GM23338 (cell line): ENCODE data around the gene KRTAP5-6. TPM values are rescaled to one million over a fixed set of nuclear protein-coding genes. Genes with fewer than 3 reads are reported as not detected.

Source experiments
- ATAC-seq: fragments of 200-7000 bp; cut with Tn5 transposase; 3 replicates; pipeline ENCODE4 v1.9.1; 2020
- DNase-seq: peaks from one replicate; pipeline ENCODE4 v3.0.0-alpha.2; 2015; ENCODE audit warnings: low spot score
- H2AFZ ChIP-seq: fragments of 200-600 bp; sonication (generic); 2 replicates; pipeline ENCODE4 v1.8.0; 2016; ENCODE audit warnings: antibody characterized with exemption, mild to moderate bottlenecking, moderate library complexity
- H3F3A ChIP-seq: fragments of 200-600 bp; sonication (generic); replicated peaks from 2 replicates; pipeline ENCODE4 v1.8.0; 2017; ENCODE audit warnings: antibody characterized with exemption, mixed run types, low read depth
- H3K27ac ChIP-seq: fragments of 200-600 bp; sonication (generic); 2 replicates; pipeline ENCODE4 v1.6.1; 2016; ENCODE audit warnings: low read depth
- H3K27me3 ChIP-seq: fragments of 200-600 bp; sonication (generic); 2 replicates; pipeline ENCODE4 v1.8.0; 2016; ENCODE audit warnings: mild to moderate bottlenecking, mixed run types, moderate library complexity; ENCODE audit not compliant: insufficient read depth
- H3K36me3 ChIP-seq: fragments of 200-600 bp; sonication (generic); 2 replicates; pipeline ENCODE4 v1.8.0; 2016; ENCODE audit warnings: mild to moderate bottlenecking; ENCODE audit not compliant: insufficient read depth
- H3K4me1 ChIP-seq: fragments of 200-600 bp; sonication (generic); 2 replicates; pipeline ENCODE4 v1.8.0; 2016; ENCODE audit warnings: mild to moderate bottlenecking, moderate library complexity; ENCODE audit not compliant: insufficient read depth
- H3K4me2 ChIP-seq: fragments of 200-600 bp; sonication (generic); 2 replicates; pipeline ENCODE4 v1.7.1; 2017; ENCODE audit warnings: mixed run types
- H3K4me3 ChIP-seq: fragments of 200-600 bp; sonication (generic); 2 replicates; pipeline ENCODE4 v1.6.1; 2016; ENCODE audit warnings: mixed run types
- H3K79me2 ChIP-seq: fragments of 200-600 bp; sonication (generic); replicated peaks from 2 replicates; pipeline ENCODE4 v1.8.0; 2017; ENCODE audit warnings: mild to moderate bottlenecking; ENCODE audit not compliant: insufficient read depth
- H3K9me2 ChIP-seq: fragments of 200-600 bp; sonication (generic); 2 replicates; pipeline ENCODE4 v1.8.0; 2017; ENCODE audit not compliant: insufficient read depth
- H4K20me1 ChIP-seq: fragments of 200-600 bp; sonication (generic); replicated peaks from 2 replicates; pipeline ENCODE4 v1.8.0; 2017; ENCODE audit warnings: mild to moderate bottlenecking; ENCODE audit not compliant: insufficient read depth
- H3K27ac Mint-ChIP-seq: 2 replicates; pipeline ENCODE4 v1.8.0; 2020; ENCODE audit warnings: inconsistent platforms, mild to moderate bottlenecking, moderate library complexity, mixed read lengths
- H3K27me3 Mint-ChIP-seq: 3 replicates; pipeline ENCODE4 v1.8.0; 2022; ENCODE audit warnings: low read depth, mild to moderate bottlenecking, moderate library complexity, mixed read lengths, inconsistent platforms; ENCODE audit not compliant: insufficient read depth, poor library complexity
- H3K36me3 Mint-ChIP-seq: 3 replicates; pipeline ENCODE4 v1.8.0; 2021; ENCODE audit warnings: low read depth, mild to moderate bottlenecking, inconsistent platforms, moderate library complexity, mixed read lengths
- H3K4me1 Mint-ChIP-seq: 3 replicates; pipeline ENCODE4 v1.8.0; 2020; ENCODE audit warnings: mild to moderate bottlenecking, inconsistent platforms, mixed read lengths
- H3K4me3 Mint-ChIP-seq: 3 replicates; pipeline ENCODE4 v1.8.0; 2021; ENCODE audit warnings: moderate library complexity, mild to moderate bottlenecking, inconsistent platforms, mixed read lengths
- H3K9me3 Mint-ChIP-seq: 3 replicates; pipeline ENCODE4 v1.8.0; 2020; ENCODE audit warnings: moderate library complexity, mild to moderate bottlenecking, inconsistent platforms, mixed read lengths
- CREB1 ChIP-seq: fragments of 250-450 bp; sonication (Bioruptor Pico); IDR thresholded peaks from 2 replicates; pipeline ENCODE4 v1.5.0; 2020; ENCODE audit warnings: low read depth, mild to moderate bottlenecking, moderate library complexity
- ETS1 ChIP-seq: IDR thresholded peaks from 2 replicates; pipeline ENCODE4 v1.6.1; 2016; ENCODE audit warnings: antibody characterized with exemption
- EZH2 ChIP-seq: fragments of 200-600 bp; sonication (generic); IDR thresholded peaks from one replicate; pipeline ENCODE4 v1.8.0; 2017; ENCODE audit warnings: antibody characterized with exemption, mild to moderate bottlenecking, low read depth; ENCODE audit not compliant: unreplicated experiment
- EZH2phosphoT487 ChIP-seq: fragments of 200-600 bp; sonication (generic); IDR thresholded peaks from one replicate; pipeline ENCODE4 v1.8.1; 2018; ENCODE audit warnings: antibody characterized with exemption; ENCODE audit not compliant: unreplicated experiment
- JUNB ChIP-seq: IDR thresholded peaks from one replicate; pipeline ENCODE4 v1.6.1; 2016; ENCODE audit warnings: antibody characterized with exemption; ENCODE audit not compliant: unreplicated experiment
- NANOG ChIP-seq: IDR thresholded peaks from 2 replicates; pipeline ENCODE4 v1.6.1; 2016; ENCODE audit warnings: antibody characterized with exemption, borderline replicate concordance
- POLR2AphosphoS5 ChIP-seq: IDR thresholded peaks from 2 replicates; pipeline ENCODE4 v1.6.1; 2016; ENCODE audit warnings: antibody characterized with exemption, low read depth
- STAT1 ChIP-seq: IDR thresholded peaks from one replicate; pipeline ENCODE4 v1.6.1; 2016; ENCODE audit warnings: antibody characterized with exemption; ENCODE audit not compliant: unreplicated experiment
- ZNF114 ChIP-seq: fragments of 250-450 bp; sonication (Bioruptor Pico); IDR thresholded peaks from 2 replicates; pipeline ENCODE4 v1.5.0; 2020; ENCODE audit warnings: mild to moderate bottlenecking, moderate library complexity
- ZNF331 ChIP-seq: fragments of 250-450 bp; sonication (Bioruptor Pico); IDR thresholded peaks from 2 replicates; pipeline ENCODE4 v1.5.0; 2020; ENCODE audit warnings: low read depth, mild to moderate bottlenecking, moderate library complexity
- ZNF462 ChIP-seq: fragments of 250-450 bp; sonication (Bioruptor Pico); IDR thresholded peaks from 2 replicates; pipeline ENCODE4 v1.5.0; 2020; ENCODE audit warnings: mild to moderate bottlenecking, moderate library complexity
- polyA plus RNA-seq: library from polyadenylated mRNA; unstranded; fragments of >200 nt; fragmentation: Nextera tagmentation; extraction: Ambion mirVana; gene quantifications from 2 replicates; pipeline ENCODE4 v1.2.1, GENCODE V29; 2016
- total RNA-seq: library from RNA; depleted of rRNA; stranded (reverse); fragments of >200 nt; shearing (Covaris generic); gene quantifications from 2 replicates; pipeline ENCODE4 v1.2.3, GENCODE V29; 2014
- TF ChIP-seq, protein P1 (sequence below): IDR thresholded peaks from one replicate; pipeline ENCODE4 v1.6.1; 2018; ENCODE audit warnings: antibody characterized with exemption; ENCODE audit not compliant: unreplicated experiment
- TF ChIP-seq, protein P2 (sequence below), 2 experiments: fragments of 200-600 bp in 1 of 2; sonication (generic) in 1 of 2; conservative IDR thresholded peaks; 2 replicates each; pipeline versions ENCODE4 v1.5.1 to v1.6.1; 2016 to 2017; ENCODE audit warnings: antibody characterized with exemption in 2 of 2, low read depth in 2 of 2, mild to moderate bottlenecking in 2 of 2, moderate library complexity in 1 of 2

KRTAP5-6 gene
- total and polyA plus RNA-seq, 2 experiments from 2014 or later: not detected

- Mint-ChIP-seq H3K4me1 (no peaks in the 10 kb centered on the region), H3K27me3 (peaks cover 7% of the 10 kb centered on the region)
- no peak overlapping the region for H2AFZ ChIP-seq
These were observed 4.3 kb downstream of the KRTAP5-6 start for GRCh38 chr11:1701091-1701807.

More at GRCh38 chr11:1701091-1701807, 4.3 kb downstream of the KRTAP5-6 start:
- ATAC-seq (no peak; the same call in 2 of the 3 replicates), DNase-seq (no peak)
- Mint-ChIP-seq H3K36me3 (no peaks in the 10 kb centered on the region; the same call in 2 of the 3 replicates), H3K4me3 (no peak overlapping the region), H3K9me3 (peaks cover 20% of the 10 kb centered on the region), H3K27ac (no peak overlapping the region)
- no peaks in the 10 kb centered on the region for H3F3A ChIP-seq
- H3K9me2 ChIP-seq: no peaks in the 10 kb centered on the region
- no peaks in the 10 kb centered on the region for H3K27me3 ChIP-seq
- no peaks in the 10 kb centered on the region for H3K4me1 ChIP-seq
- H3K36me3 ChIP-seq: no peaks in the 10 kb centered on the region
- H3K79me2 ChIP-seq: no peaks in the 10 kb centered on the region
- H4K20me1 ChIP-seq: no peaks in the 10 kb centered on the region
- no peak overlapping the region for H3K27ac ChIP-seq
- TF ChIP-seq, protein P1, sequence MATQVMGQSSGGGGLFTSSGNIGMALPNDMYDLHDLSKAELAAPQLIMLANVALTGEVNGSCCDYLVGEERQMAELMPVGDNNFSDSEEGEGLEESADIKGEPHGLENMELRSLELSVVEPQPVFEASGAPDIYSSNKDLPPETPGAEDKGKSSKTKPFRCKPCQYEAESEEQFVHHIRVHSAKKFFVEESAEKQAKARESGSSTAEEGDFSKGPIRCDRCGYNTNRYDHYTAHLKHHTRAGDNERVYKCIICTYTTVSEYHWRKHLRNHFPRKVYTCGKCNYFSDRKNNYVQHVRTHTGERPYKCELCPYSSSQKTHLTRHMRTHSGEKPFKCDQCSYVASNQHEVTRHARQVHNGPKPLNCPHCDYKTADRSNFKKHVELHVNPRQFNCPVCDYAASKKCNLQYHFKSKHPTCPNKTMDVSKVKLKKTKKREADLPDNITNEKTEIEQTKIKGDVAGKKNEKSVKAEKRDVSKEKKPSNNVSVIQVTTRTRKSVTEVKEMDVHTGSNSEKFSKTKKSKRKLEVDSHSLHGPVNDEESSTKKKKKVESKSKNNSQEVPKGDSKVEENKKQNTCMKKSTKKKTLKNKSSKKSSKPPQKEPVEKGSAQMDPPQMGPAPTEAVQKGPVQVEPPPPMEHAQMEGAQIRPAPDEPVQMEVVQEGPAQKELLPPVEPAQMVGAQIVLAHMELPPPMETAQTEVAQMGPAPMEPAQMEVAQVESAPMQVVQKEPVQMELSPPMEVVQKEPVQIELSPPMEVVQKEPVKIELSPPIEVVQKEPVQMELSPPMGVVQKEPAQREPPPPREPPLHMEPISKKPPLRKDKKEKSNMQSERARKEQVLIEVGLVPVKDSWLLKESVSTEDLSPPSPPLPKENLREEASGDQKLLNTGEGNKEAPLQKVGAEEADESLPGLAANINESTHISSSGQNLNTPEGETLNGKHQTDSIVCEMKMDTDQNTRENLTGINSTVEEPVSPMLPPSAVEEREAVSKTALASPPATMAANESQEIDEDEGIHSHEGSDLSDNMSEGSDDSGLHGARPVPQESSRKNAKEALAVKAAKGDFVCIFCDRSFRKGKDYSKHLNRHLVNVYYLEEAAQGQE: no peak
- TF ChIP-seq STAT1 (no peak), EZH2phosphoT487 (no peak), ZNF114 (CRISPR knock-in tag) (no peak), ZNF331 (CRISPR knock-in tag) (no peak), JUNB (no peak), POLR2AphosphoS5 (no peak), EZH2 (no peak), CREB1 (CRISPR knock-in tag) (no peak), ETS1 (no peak), NANOG (no peak), ZNF462 (CRISPR knock-in tag) (no peak)
- TF ChIP-seq, protein P2, sequence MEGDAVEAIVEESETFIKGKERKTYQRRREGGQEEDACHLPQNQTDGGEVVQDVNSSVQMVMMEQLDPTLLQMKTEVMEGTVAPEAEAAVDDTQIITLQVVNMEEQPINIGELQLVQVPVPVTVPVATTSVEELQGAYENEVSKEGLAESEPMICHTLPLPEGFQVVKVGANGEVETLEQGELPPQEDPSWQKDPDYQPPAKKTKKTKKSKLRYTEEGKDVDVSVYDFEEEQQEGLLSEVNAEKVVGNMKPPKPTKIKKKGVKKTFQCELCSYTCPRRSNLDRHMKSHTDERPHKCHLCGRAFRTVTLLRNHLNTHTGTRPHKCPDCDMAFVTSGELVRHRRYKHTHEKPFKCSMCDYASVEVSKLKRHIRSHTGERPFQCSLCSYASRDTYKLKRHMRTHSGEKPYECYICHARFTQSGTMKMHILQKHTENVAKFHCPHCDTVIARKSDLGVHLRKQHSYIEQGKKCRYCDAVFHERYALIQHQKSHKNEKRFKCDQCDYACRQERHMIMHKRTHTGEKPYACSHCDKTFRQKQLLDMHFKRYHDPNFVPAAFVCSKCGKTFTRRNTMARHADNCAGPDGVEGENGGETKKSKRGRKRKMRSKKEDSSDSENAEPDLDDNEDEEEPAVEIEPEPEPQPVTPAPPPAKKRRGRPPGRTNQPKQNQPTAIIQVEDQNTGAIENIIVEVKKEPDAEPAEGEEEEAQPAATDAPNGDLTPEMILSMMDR (conservative IDR thresholded peaks at IDR 0.05; ENCODE audit: low read depth in 2 of 2): no peak
- H3K4me3 ChIP-seq: no peak overlapping the region
- no peak overlapping the region for H3K4me2 ChIP-seq
